NCI-H748 (cell line): ENCODE data around the gene WDFY2.

Source experiments
- DNase-seq: peaks from one replicate; lab custom pipeline; 2025; ENCODE audit not compliant: unreplicated experiment; lab: John Stamatoyannopoulos, UW

Gene WDFY2

GRCh38 chr13:51733374-51734298 is 149.4 kb downstream of the WDFY2 start:
- DNase-seq: no peak

GRCh38 chr13:51734786-51735185 is 150.5 kb downstream of the WDFY2 start:
- DNase-seq: no peak

- no peak for DNase-seq
Observed at GRCh38 chr13:51737609-51738008, 153.3 kb downstream of the WDFY2 start.

GRCh38 chr13:51738226-51738905 is 154.1 kb downstream of the WDFY2 start:
- no peak for DNase-seq

- no peak for DNase-seq
Observed at GRCh38 chr13:51739027-51739764, 154.9 kb downstream of the WDFY2 start.

- DNase-seq: no peak
Observed at GRCh38 chr13:51740698-51741097, 156.4 kb downstream of the WDFY2 start.

DNA sequence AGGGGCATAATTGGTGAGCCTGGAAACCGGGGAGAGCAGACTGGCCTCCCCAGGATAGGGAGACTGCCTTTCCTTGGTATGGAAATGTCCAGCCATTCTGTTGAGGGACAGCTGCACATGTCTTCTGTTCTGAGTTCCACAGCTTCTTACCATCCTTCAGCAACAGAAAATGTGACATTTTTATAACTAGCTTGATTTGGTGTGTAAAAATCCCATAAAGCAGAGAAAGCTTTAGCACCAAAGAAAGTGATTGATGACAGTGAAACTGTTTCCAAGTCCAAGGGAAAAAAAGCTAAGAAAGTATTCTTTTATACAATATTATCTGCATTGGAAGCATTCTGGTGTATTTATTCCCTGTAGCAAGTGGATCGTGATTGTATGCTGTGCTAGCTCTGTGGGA is 157.8 kb downstream of the WDFY2 start:
- no peak for DNase-seq

GRCh38 chr13:51742611-51743010 is 158.3 kb downstream of the WDFY2 start:
- DNase-seq: no peak

GRCh38 chr13:51745243-51745642 is 161.0 kb downstream of the WDFY2 start:
- no peak for DNase-seq

GRCh38 chr13:51746802-51747201 is 162.5 kb downstream of the WDFY2 start:
- DNase-seq: no peak

GRCh38 chr13:51747438-51748434 is 163.5 kb downstream of the WDFY2 start:
- no peak for DNase-seq

DNA sequence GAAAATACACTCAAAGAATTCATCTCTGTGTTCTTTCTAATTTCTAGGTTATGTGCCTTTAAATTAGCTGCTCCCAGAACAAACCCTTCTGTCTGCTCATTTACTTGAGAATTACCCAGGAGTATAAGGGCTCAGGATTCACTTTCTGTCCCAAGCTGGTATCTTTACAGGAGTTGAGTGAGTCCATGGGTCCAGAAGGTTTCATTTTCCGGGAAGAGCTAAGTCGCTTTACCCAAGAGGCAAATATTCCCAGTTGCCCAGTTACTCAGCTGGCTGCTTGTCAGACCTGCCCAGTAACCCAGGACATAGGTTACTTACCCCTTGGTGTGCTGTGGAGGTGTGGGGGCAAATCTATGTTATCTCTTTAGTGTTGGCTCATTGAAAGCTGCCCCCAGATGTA is 172.4 kb downstream of the WDFY2 start:
- no peak for DNase-seq

- DNase-seq: no peak
Observed at GRCh38 chr13:51758691-51759090, 174.4 kb downstream of the WDFY2 start.

GRCh38 chr13:51759240-51759639 is 175.0 kb downstream of the WDFY2 start:
- no peak for DNase-seq

DNA sequence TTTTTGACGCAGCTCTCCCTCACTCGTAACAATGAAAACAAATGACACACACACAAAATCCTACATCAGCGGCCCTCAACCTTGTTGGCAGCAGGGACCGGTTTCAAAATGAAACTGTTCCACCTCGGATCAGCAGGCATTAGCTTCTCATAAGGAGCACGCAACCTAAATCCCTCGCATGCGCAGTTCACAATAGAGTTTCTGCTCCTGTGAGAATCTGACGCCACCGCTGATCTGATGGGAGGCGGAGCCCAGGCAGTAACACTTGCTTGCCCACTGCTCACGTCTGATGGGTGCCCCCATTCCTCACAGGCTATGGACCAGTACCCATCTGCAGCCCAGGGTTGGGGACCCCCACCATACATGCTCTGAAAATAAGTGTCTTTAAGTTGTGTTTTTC is 176.3 kb downstream of the WDFY2 start:
- DNase-seq: no peak

DNA sequence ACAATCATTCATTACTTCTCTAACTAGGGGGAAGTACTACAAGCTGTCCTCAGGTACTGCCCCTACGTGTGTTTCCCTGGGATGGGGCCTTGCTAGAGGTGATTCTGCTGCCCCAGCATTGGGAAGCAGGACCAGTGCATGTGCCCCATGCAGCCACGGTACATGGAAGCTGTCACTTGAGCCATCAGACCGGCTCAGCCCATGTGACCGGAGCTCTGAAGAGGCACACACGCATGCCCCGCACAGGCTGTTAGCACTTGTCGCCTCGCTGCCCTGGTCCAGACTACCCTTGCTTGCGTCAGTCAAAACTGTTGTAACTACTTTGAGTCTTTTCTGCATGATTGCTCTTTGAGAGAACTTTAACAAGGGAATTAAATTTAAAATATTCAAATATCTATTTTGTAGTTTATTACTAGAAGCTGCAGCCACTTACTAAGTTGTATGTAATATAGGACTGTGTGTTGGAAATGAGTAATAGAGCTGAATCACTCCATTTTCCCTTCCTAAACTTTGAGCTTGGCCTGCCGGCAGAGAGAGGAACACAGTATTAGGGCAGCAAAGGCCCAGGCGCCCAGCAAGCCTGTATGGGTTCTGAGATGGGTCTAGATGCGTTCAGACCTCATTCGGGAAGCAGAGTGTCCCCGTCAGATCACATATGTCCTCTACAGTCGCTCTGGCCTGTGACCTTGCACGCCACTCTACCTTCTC is 177.5 kb downstream of the WDFY2 start:
- DNase-seq: no peak

GRCh38 chr13:51763486-51763885 is 179.2 kb downstream of the WDFY2 start:
- DNase-seq: no peak

DNA sequence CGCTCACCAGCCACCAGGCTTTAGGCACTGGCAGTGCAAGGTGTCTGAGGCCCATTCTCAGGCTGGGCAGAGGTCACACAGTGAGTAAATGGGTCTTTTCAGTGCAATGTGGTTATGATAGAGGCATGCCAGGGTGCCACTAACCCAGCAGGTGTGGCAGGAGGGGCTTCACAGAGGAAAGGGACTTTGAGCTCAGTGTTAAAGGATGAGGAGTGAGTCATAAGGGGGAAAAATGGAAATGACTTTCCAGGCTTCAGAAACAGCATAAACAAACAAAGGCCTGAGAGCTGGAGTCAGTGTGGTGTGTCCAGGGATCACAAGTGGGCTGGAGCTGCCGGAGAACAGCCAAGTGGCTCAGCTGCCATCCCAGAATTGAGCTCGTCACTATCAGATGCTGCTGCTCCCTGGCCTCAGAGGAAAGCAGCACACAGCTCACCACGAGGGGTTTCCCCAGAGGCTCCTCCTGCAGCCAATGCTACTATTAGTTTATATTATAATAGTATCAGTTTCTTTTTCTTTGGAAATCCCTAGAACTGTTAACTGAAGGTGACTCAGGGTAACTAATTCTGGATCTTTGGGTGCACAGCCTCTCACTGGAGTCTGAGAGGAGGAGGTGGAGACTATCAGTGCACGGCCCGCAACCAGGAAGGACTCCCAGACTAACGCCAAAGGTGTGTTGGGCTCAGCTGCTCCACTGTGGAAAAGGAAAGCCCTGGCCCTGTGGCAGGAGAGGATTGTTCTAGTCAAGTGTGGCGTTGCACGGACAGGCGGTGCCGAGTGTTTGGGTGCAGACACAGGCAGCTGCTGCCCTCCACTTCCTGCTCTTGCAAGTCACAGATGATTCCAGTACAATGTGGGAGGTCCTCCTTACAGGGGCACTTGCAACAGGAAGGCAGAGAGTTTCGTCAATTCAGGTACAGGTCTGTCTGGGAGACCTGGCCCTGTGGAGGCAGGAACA is 180.2 kb downstream of the WDFY2 start:
- peak; percentile 9 for DNase-seq

DNA sequence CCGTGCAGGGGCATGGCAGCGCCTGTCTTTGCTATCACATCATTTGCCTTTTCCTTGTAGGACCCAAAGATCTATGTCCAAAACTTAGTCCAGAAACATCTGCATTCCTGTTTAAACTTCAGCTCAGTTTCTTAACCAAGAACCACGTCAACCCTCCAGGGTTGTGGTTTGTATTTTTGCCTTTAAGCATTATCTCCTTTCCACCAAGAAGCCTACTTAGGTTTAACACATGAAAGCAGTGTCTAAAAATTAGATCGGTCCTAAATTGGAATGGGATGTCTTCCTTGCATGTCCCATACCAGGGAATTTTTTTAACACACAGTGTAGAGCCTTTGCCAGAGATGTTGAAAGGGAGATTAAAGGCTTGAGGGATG is 180.9 kb downstream of the WDFY2 start:
- no peak for DNase-seq
